H1 (cell line): Measurements from ENCODE around the gene TGFB2. TPM values are rescaled to one million over a fixed set of nuclear protein-coding genes. Genes with fewer than 3 reads are reported as not detected.

ENCODE experiments used
- CTCF ChIA-PET: fragments of 300-600 bp; sonication (Branson Sonifier 250); formaldehyde crosslinking; loops from one replicate; lab custom pipeline; 2021; ENCODE audit not compliant: partially characterized antibody; lab: Charles Lee
- POLR2A ChIA-PET: fragments of 300-600 bp; sonication (Branson Sonifier 250); formaldehyde crosslinking; loops from one replicate; lab custom pipeline; 2021; ENCODE audit warnings: inconsistent platforms; ENCODE audit not compliant: partially characterized antibody; lab: Charles Lee
- DNase-seq, 2 experiments: peaks; one replicate each; pipeline versions ENCODE4 v3.0.0 to v3.0.0-alpha.2; 2010 to 2022; ENCODE audit warnings: low spot score in 2 of 2, low read depth in 1 of 2, mixed read lengths in 1 of 2
- FAIRE-seq: peaks from 2 replicates; lab custom pipeline; 2011; peaks lifted over from hg19 to GRCh38; lab: Jason Lieb, UNC
- H2AFZ ChIP-seq: 2 replicates; pipeline ENCODE4 v1.8.1; 2012; ENCODE audit warnings: low read length, inconsistent platforms
- H2AK5ac ChIP-seq: 2 replicates; pipeline ENCODE4 v1.6.1; 2013; ENCODE audit warnings: low read depth, low read length
- H2BK120ac ChIP-seq: replicated peaks from 2 replicates; pipeline ENCODE3; 2013; ENCODE audit warnings: low read depth, low read length, inconsistent platforms
- H2BK12ac ChIP-seq: 2 replicates; pipeline ENCODE4 v1.6.1; 2013; ENCODE audit warnings: low read depth, low read length
- H2BK15ac ChIP-seq: 2 replicates; pipeline ENCODE4 v1.6.1; 2013; ENCODE audit warnings: low read length
- H2BK20ac ChIP-seq: 2 replicates; pipeline ENCODE4 v1.6.1; 2013; ENCODE audit warnings: low read length
- H2BK5ac ChIP-seq: 2 replicates; pipeline ENCODE4 v1.6.1; 2013; ENCODE audit warnings: low read depth, low read length
- H3K14ac ChIP-seq: 2 replicates; pipeline ENCODE4 v1.6.1; 2013; ENCODE audit warnings: inconsistent platforms; ENCODE audit not compliant: insufficient read length
- H3K18ac ChIP-seq: 2 replicates; pipeline ENCODE4 v1.6.1; 2013; ENCODE audit warnings: low read length; ENCODE audit errors: extremely low read depth
- H3K23ac ChIP-seq: 2 replicates; pipeline ENCODE4 v1.6.1; 2013; ENCODE audit warnings: inconsistent platforms; ENCODE audit not compliant: insufficient read length
- H3K23me2 ChIP-seq: 2 replicates; pipeline ENCODE4 v1.6.1; 2013; ENCODE audit warnings: low read depth, low read length
- H3K27ac ChIP-seq: 2 replicates; pipeline ENCODE4 v1.6.1; 2011; ENCODE audit warnings: low read depth, low read length, inconsistent platforms
- H3K27me3 ChIP-seq, 4 experiments: replicated peaks in 1 of 4; 1 replicate in 1 of 4; 2 replicates in 3 of 4; pipeline versions ENCODE4 v1.6.1 to v1.8.1; 2011 to 2013; ENCODE audit warnings: low read length in 3 of 4, mild to moderate bottlenecking in 3 of 4, inconsistent platforms in 2 of 4, mixed read lengths in 2 of 4, moderate library complexity in 1 of 4; ENCODE audit not compliant: control insufficient read depth in 3 of 4, insufficient read depth in 3 of 4; ENCODE audit errors: extremely low read depth in 1 of 4
- H3K36me3 ChIP-seq, 4 experiments: 2 replicates each; pipeline versions ENCODE4 v1.6.1 to v1.8.1; 2011 to 2013; ENCODE audit warnings: mild to moderate bottlenecking in 4 of 4, low read length in 3 of 4, moderate library complexity in 2 of 4, control low read depth in 1 of 4, inconsistent platforms in 1 of 4; ENCODE audit not compliant: insufficient read depth in 4 of 4, control insufficient read depth in 2 of 4
- H3K4ac ChIP-seq: replicated peaks from 2 replicates; pipeline ENCODE3; 2013; ENCODE audit warnings: low read length, low read depth, mixed read lengths, inconsistent platforms; ENCODE audit not compliant: insufficient read length
- H3K4me1 ChIP-seq, 4 experiments: replicated peaks in 1 of 4; 1 replicate in 1 of 4; 2 replicates in 3 of 4; pipeline versions ENCODE4 v1.6.1 to v1.8.1; 2011 to 2013; ENCODE audit warnings: low read length in 3 of 4, inconsistent platforms in 2 of 4, mixed read lengths in 1 of 4; ENCODE audit not compliant: insufficient read depth in 4 of 4, control insufficient read depth in 3 of 4
- H3K4me2 ChIP-seq, 2 experiments: 2 replicates each; pipeline versions ENCODE4 v1.6.1 to v1.8.1; 2011 to 2013; ENCODE audit warnings: low read depth in 2 of 2, low read length in 2 of 2, control low read depth in 1 of 2, inconsistent platforms in 1 of 2, mild to moderate bottlenecking in 1 of 2; ENCODE audit not compliant: insufficient read depth in 1 of 2
- H3K4me3 ChIP-seq, 4 experiments: fragments of 200-600, 300-600 bp in 1 of 4; sonication (generic), shearing (Covaris generic), sonication (Bioruptor Twin) in 1 of 4; 2 replicates each; pipeline versions ENCODE4 v1.5.1 to v1.8.1; 2011 to 2016; ENCODE audit warnings: low read length in 4 of 4, low read depth in 3 of 4, control low read depth in 2 of 4, inconsistent platforms in 2 of 4, mild to moderate bottlenecking in 2 of 4, mixed read lengths in 1 of 4, moderate library complexity in 1 of 4; ENCODE audit not compliant: insufficient read depth in 2 of 4; ENCODE audit errors: extremely low read depth in 1 of 4
- H3K56ac ChIP-seq: replicated peaks from 2 replicates; pipeline ENCODE3; 2013; ENCODE audit warnings: low read depth, mild to moderate bottlenecking, mixed read lengths, low read length, inconsistent platforms; ENCODE audit not compliant: insufficient read length
- H3K79me1 ChIP-seq: 2 replicates; pipeline ENCODE4 v1.6.1; 2013; ENCODE audit warnings: low read depth, low read length, control low read depth
- H3K79me2 ChIP-seq, 2 experiments: 2 replicates each; pipeline versions ENCODE4 v1.6.1 to v1.8.1; 2012 to 2013; ENCODE audit warnings: low read length in 2 of 2, mild to moderate bottlenecking in 2 of 2, inconsistent platforms in 1 of 2; ENCODE audit not compliant: insufficient read depth in 2 of 2, control insufficient read depth in 1 of 2
- H3K9ac ChIP-seq, 4 experiments: replicated peaks in 1 of 4; 1 replicate in 1 of 4; 2 replicates in 3 of 4; pipeline versions ENCODE4 v1.6.1 to v1.8.1; 2011 to 2013; ENCODE audit warnings: low read depth in 3 of 4, low read length in 3 of 4, control low read depth in 2 of 4, mild to moderate bottlenecking in 2 of 4, moderate library complexity in 2 of 4, inconsistent platforms in 1 of 4; ENCODE audit errors: extremely low read depth in 1 of 4
- H3K9me3 ChIP-seq, 2 experiments: 2 replicates each; pipeline versions ENCODE4 v1.6.1 to v1.8.1; 2012 to 2013; ENCODE audit warnings: mild to moderate bottlenecking in 2 of 2, moderate library complexity in 2 of 2, control low read depth in 1 of 2, inconsistent platforms in 1 of 2, low read depth in 1 of 2, low read length in 1 of 2, mixed read lengths in 1 of 2; ENCODE audit not compliant: insufficient read depth in 2 of 2
- H4K20me1 ChIP-seq, 2 experiments: replicated peaks in 1 of 2; 2 replicates each; pipeline versions ENCODE3 to v1.8.1; 2011 to 2013; ENCODE audit warnings: inconsistent platforms in 2 of 2, low read length in 2 of 2, mild to moderate bottlenecking in 1 of 2; ENCODE audit not compliant: insufficient read depth in 2 of 2, control insufficient read depth in 1 of 2
- H4K5ac ChIP-seq: 2 replicates; pipeline ENCODE4 v1.6.1; 2013; ENCODE audit warnings: low read length, low read depth, mixed read lengths, inconsistent platforms; ENCODE audit not compliant: insufficient read length
- H4K8ac ChIP-seq: 2 replicates; pipeline ENCODE4 v1.8.0; 2013; ENCODE audit warnings: mild to moderate bottlenecking, moderate library complexity, low read length, inconsistent platforms; ENCODE audit not compliant: insufficient read depth; ENCODE audit errors: extremely low read depth
- H4K91ac ChIP-seq: replicated peaks from 2 replicates; pipeline ENCODE3; 2013; ENCODE audit warnings: low read length, mixed read lengths, inconsistent platforms; ENCODE audit not compliant: insufficient read length
- GABPA ChIP-seq: IDR thresholded peaks from 2 replicates; pipeline ENCODE4 v1.6.1; 2011; ENCODE audit warnings: mild to moderate bottlenecking, low read length, moderate library complexity, borderline replicate concordance; ENCODE audit not compliant: insufficient read depth
- MAX ChIP-seq: IDR thresholded peaks from 2 replicates; pipeline ENCODE4 v1.6.1; 2012; ENCODE audit warnings: inconsistent platforms
- PHF8 ChIP-seq: fragments of 200-600 bp; sonication (generic); conservative IDR thresholded peaks from 2 replicates; pipeline ENCODE4 v1.7.1; 2012; ENCODE audit warnings: low read depth, mild to moderate bottlenecking, inconsistent platforms, low read length, moderate library complexity
- SRF ChIP-seq: IDR thresholded peaks from 2 replicates; pipeline ENCODE4 v1.6.1; 2011; ENCODE audit warnings: mild to moderate bottlenecking, low read depth, low read length, moderate library complexity
- TEAD4 ChIP-seq: IDR thresholded peaks from 2 replicates; pipeline ENCODE4 v1.6.1; 2012; ENCODE audit warnings: low read depth, low read length, inconsistent platforms, mixed read lengths
- USF2 ChIP-seq: IDR thresholded peaks from 2 replicates; pipeline ENCODE4 v1.6.1; 2011; ENCODE audit warnings: low read length, improper control_type of control experiment
- WGBS, 2 experiments: shearing (Covaris generic) in 1 of 2; methylation state at CpG; one replicate each; pipeline versions ENCODE4 v1.1.6 to v1.1.7; 2013 to 2015; ENCODE audit warnings: low lambda C conversion rate in 2 of 2, mixed read lengths in 2 of 2, inconsistent platforms in 1 of 2, low coverage in 1 of 2, missing lambda C conversion rate in 1 of 2; ENCODE audit not compliant: insufficient replicate concordance in 2 of 2, insufficient coverage in 1 of 2, insufficient read length in 1 of 2; ENCODE audit errors: extremely low coverage in 1 of 2, missing lambda C conversion rate in 1 of 2; 5-methylcytosine and 5-hydroxymethylcytosine counted together
- polyA plus RNA-seq, 7 experiments: library from polyadenylated mRNA; depleted of rRNA in 3 of 7; stranded (reverse) in 5 of 7; unstranded in 2 of 7; fragments of >200 nt in 5 of 7; fragments of 200-250 nt in 2 of 7; gene quantifications; 1 replicate in 5 of 7; 2 replicates in 1 of 7; 4 replicates in 1 of 7; pipeline versions ENCODE4 v1.2.1 to v1.2.3, GENCODE V29; 2011 to 2013; ENCODE audit warnings: missing spikeins in 2 of 7, mixed read lengths in 2 of 7
- total RNA-seq: library from RNA; stranded (reverse); fragmentation: NEBNext Ultra II Directional; extraction: Animal tissue kit (Norgen Biotek cat#: 25700); gene quantifications from 2 replicates; pipeline ENCODE4 v1.2.1, GENCODE V29; 2021

TGFB2 gene
- total and polyA plus RNA-seq, 2 of the 8 experiments (the other 6 are each of a cell fraction or from before 2014, with no cell fraction given): 0.26 to 0.84 TPM

GRCh38 chr1:218315638-218316037, 29.5 kb upstream of the TGFB2 start:
- DNase-seq: no peak
- Histone ChIP-seq H4K91ac (no peak overlapping the region), H3K4me3 (no peak overlapping the region), H3K27ac (no peak overlapping the region), H2AK5ac (no peak overlapping the region), H3K79me1 (no peaks in the 10 kb centered on the region; the same call in 1 of the 2 replicates), H2BK15ac (no peak overlapping the region), H3K18ac (no peak overlapping the region), H3K4ac (no peak overlapping the region), H3K27me3 (no peaks in the 10 kb centered on the region), H2BK20ac (no peak overlapping the region), H4K20me1 (no peaks in the 10 kb centered on the region), H3K23ac (no peak overlapping the region), H2BK12ac (no peak overlapping the region), H2AFZ (no peak overlapping the region), H3K23me2 (0 out of 2 replicates have a peak, but pooled peaks cover 1% of the 10 kb centered on the region), H3K79me2 (no peaks in the 10 kb centered on the region; a peak in 1 of 4 replicates), H3K4me2 (no peak overlapping the region), H3K9ac (no peak overlapping the region), H3K56ac (no peak overlapping the region), H4K8ac (no peak overlapping the region), H4K5ac (no peak overlapping the region), H3K14ac (no peak overlapping the region), H2BK5ac (no peak overlapping the region), H3K9me3 (no peaks in the 10 kb centered on the region), H3K36me3 (peaks cover 0 to 15% (median 4%) of the 10 kb centered on the region in 4 experiments; a peak in 3 of 8 replicates), H3K4me1 (peaks cover 0 to 5% (median 1%) of the 10 kb centered on the region in 4 experiments; a peak in 2 of 7 replicates), H2BK120ac (no peak overlapping the region)
- ChIA-PET CTCF (interaction anchor here (0.7 to 0.9 kb wide), 2 partner anchors 14 to 16 kb away, joined by 3 to 6 read pairs; no protein-coding TSS in a partner anchor), POLR2A (no interaction called here)
- WGBS, 2 experiments: 98% methylated on average over 4 of the region's 4 CpGs; no CpG with 5 or more reads in 1 of the 2 experiments
- FAIRE-seq: no peak
- no peak for TF ChIP-seq MAX
- TF ChIP-seq SRF: no peak
- no peak for TF ChIP-seq PHF8
- TF ChIP-seq GABPA: no peak
- TF ChIP-seq TEAD4: 0 out of 2 replicates have a peak, but pooled peaks have one; percentile 21
- no peak for TF ChIP-seq USF2
